Measurements from ENCODE around the gene CPTP.

The CPTP gene

GRCh38 chr1:1334835-1335234, 10.2 kb downstream of the CPTP start:
- H3K4me3 ChIP-seq (ENCODE audit: low read depth, low read length), result no peak overlapping the region
- DNase-seq, result no peak
- H3K36me3 ChIP-seq, result peaks cover 33% of the 10 kb centered on the region
- no peaks in the 10 kb centered on the region for H3K9me3 ChIP-seq (ENCODE audit: severe bottlenecking)
- H3K27ac ChIP-seq, result no peak overlapping the region
- TF ChIP-seq, protein P1, sequence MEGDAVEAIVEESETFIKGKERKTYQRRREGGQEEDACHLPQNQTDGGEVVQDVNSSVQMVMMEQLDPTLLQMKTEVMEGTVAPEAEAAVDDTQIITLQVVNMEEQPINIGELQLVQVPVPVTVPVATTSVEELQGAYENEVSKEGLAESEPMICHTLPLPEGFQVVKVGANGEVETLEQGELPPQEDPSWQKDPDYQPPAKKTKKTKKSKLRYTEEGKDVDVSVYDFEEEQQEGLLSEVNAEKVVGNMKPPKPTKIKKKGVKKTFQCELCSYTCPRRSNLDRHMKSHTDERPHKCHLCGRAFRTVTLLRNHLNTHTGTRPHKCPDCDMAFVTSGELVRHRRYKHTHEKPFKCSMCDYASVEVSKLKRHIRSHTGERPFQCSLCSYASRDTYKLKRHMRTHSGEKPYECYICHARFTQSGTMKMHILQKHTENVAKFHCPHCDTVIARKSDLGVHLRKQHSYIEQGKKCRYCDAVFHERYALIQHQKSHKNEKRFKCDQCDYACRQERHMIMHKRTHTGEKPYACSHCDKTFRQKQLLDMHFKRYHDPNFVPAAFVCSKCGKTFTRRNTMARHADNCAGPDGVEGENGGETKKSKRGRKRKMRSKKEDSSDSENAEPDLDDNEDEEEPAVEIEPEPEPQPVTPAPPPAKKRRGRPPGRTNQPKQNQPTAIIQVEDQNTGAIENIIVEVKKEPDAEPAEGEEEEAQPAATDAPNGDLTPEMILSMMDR (IDR thresholded peaks at IDR 0.05; ENCODE audit: low read depth, low read length), result no peak
- H3K27me3 ChIP-seq (ENCODE audit: insufficient read depth, low read depth, severe bottlenecking), result no peaks in the 10 kb centered on the region

- Histone ChIP-seq H3K4me3 (ENCODE audit: low read depth, low read length) (no peak overlapping the region), H3K9me3 (ENCODE audit: severe bottlenecking) (no peaks in the 10 kb centered on the region), H3K27me3 (ENCODE audit: insufficient read depth, low read depth, severe bottlenecking) (no peaks in the 10 kb centered on the region), H3K36me3 (peaks cover 37% of the 10 kb centered on the region), H3K27ac (no peak overlapping the region)
- no peak for DNase-seq
- TF ChIP-seq, protein P1 (IDR thresholded peaks at IDR 0.05; ENCODE audit: low read depth, low read length), result no peak
Measured at GRCh38 chr1:1335283-1335682, 10.7 kb downstream of the CPTP start.

DNA sequence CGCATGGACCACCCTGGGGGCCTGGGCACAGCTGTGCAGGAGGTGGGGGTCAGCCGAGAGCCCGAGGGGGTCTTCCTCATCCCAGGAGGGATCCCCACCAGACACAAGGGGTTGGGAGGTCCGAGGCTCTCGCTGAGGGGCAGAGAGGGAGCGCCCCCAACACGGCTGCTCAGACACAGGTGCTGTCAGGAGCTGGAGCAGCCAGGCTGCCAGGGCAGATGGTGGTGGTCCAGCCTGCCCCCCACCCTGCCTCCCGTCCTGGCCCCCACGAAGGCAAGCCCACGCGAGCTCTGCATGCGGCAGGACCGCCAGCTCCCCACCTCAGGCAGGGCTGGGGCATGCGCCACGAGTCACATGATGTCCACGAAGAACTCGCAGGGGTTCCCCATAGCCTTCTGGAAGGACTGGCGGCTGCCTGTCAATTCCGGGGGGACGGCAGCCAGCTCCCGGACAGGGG, 11.2 kb downstream of the CPTP start:
- Histone ChIP-seq H3K27ac (no peak overlapping the region), H3K27me3 (ENCODE audit: insufficient read depth, low read depth, severe bottlenecking) (no peaks in the 10 kb centered on the region), H3K9me3 (ENCODE audit: severe bottlenecking) (no peaks in the 10 kb centered on the region), H3K36me3 (peaks cover 40% of the 10 kb centered on the region), H3K4me3 (ENCODE audit: low read depth, low read length) (no peak overlapping the region)
- no peak for DNase-seq
- TF ChIP-seq, protein P1 (IDR thresholded peaks at IDR 0.05; ENCODE audit: low read depth, low read length), result no peak

DNA sequence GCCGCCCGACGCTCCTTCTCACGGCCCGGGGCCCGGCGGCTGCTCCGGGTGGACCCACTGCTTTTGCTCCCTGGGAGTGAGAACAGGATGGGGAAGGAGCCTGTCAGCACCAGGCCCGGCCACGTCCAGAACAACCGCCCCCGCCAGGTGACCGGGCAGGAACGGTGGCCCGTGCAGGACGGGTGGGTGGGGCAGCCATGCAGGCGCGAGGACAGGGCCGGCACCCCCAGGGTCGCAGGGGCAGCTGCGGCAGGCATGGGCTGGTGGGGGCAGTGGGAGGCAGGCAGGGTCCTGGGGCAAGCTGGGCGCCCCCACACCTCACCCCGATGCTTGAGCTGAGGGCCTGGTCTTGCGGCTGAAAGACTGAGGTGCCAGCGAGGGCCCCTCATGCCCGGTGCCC, 11.8 kb downstream of the CPTP start:
- DNase-seq, result no peak
- H3K27ac ChIP-seq, result no peak overlapping the region
- H3K36me3 ChIP-seq, result peaks cover 46% of the 10 kb centered on the region
- no peaks in the 10 kb centered on the region for H3K9me3 ChIP-seq (ENCODE audit: severe bottlenecking)
- H3K27me3 ChIP-seq (ENCODE audit: insufficient read depth, low read depth, severe bottlenecking), result no peaks in the 10 kb centered on the region
- no peak overlapping the region for H3K4me3 ChIP-seq (ENCODE audit: low read depth, low read length)
- TF ChIP-seq, protein P1 (IDR thresholded peaks at IDR 0.05; ENCODE audit: low read depth, low read length), result no peak

- Histone ChIP-seq H3K36me3 (peaks cover 52% of the 10 kb centered on the region), H3K27ac (no peak overlapping the region), H3K27me3 (ENCODE audit: insufficient read depth, low read depth, severe bottlenecking) (no peaks in the 10 kb centered on the region), H3K4me3 (ENCODE audit: low read depth, low read length) (no peak overlapping the region), H3K9me3 (ENCODE audit: severe bottlenecking) (no peaks in the 10 kb centered on the region)
- no peak for DNase-seq
- TF ChIP-seq, protein P1 (IDR thresholded peaks at IDR 0.05; ENCODE audit: low read depth, low read length), result no peak
Measured at GRCh38 chr1:1336931-1337792, 12.6 kb downstream of the CPTP start.
